ENCODE results near the gene FRS3. TPM values are rescaled to one million over a fixed set of nuclear protein-coding genes. Genes with fewer than 3 reads are reported as not detected.

Gene FRS3
- total and polyA plus RNA-seq, 2 of the 13 experiments (the other 11 are each of a cell fraction or from before 2014, with no cell fraction given): 3.0 to 7.4 TPM

GRCh38 chr6:41785689-41786450 lies 6.2 kb upstream of the FRS3 start:
- 68% methylated on average over 19 of the region's 29 CpGs for WGBS (ENCODE audit: low lambda C conversion rate)
- H3K27ac ChIP-seq (ENCODE audit: extremely low read length, insufficient read depth, low read length): no peak overlapping the region
- H3K9me3 ChIP-seq (ENCODE audit: low read length): no peaks in the 10 kb centered on the region
- BruUV-seq (replicated peaks): no TSS peak
- H3K4me2 ChIP-seq (ENCODE audit: low read depth, low read length): peak overlapping the region; percentile 97
- no peak for DNase-seq (ENCODE audit: low spot score)
- peak; percentile 31 for ATAC-seq
- no peaks in the 10 kb centered on the region; a peak in 2 of 5 replicates for H3K27me3 ChIP-seq (ENCODE audit: control insufficient read depth in 1 of 2, insufficient read depth in 2 of 2, low read length in 2 of 2)
- H3K79me2 ChIP-seq (ENCODE audit: insufficient read depth, low read length): peaks cover 20% of the 10 kb centered on the region
- ChIA-PET POLR2A (interaction anchor here (1.4 to 3.5 kb wide), 12 partner anchors 18 to 263 kb away, joined by 3 to 60 read pairs (median 18); partner anchors contain the start of genes BYSL, MED20, PGC and TAF8), CTCF (ENCODE audit: low intra/inter-chr PET ratio, low total read pairs) (interaction anchor here (1.1 to 3.1 kb wide), 4 partner anchors 10 to 259 kb away, joined by 5 to 29 read pairs (median 11); partner anchors contain the start of gene TFEB)
- in situ Hi-C loops (cut with HindIII; ENCODE audit: extremely low pct_ligation_motif_present, low pct_unique_long_range_greater_than_20kb): loop anchor here (5.0 to 25.0 kb wide), 3 partner anchors 136 to 426 kb away; partner anchors contain the start of genes BYSL, MED20 and MRPS10
- peak overlapping the region; percentile 63 to 99 (median 99); a peak in 5 of 6 replicates for H3K4me3 ChIP-seq (replicated peaks in 1 of 3; ENCODE audit: insufficient read depth in 1 of 3, low read depth in 2 of 3, low read length in 3 of 3)
- no peak overlapping the region for H2AFZ ChIP-seq (ENCODE audit: low read length)
- no peak for FAIRE-seq
- H4K20me1 ChIP-seq (ENCODE audit: insufficient read depth, low read length): no peaks in the 10 kb centered on the region
- peaks cover 37% of the 10 kb centered on the region for H3K4me1 ChIP-seq (ENCODE audit: insufficient read depth, low read length)
- intact Hi-C loops (cut with micrococcal nuclease; ENCODE audit: unreplicated experiment): loop anchor here (2.0 to 5.0 kb wide), 3 partner anchors 135 to 419 kb away; partner anchors contain the start of genes BYSL and MED20
- peak overlapping the region; percentile 33; the same call in 1 of the 2 replicates for H3K9ac ChIP-seq (ENCODE audit: insufficient read depth, low read depth, low read length)
- peaks cover 10 to 20% of the 10 kb centered on the region in 2 experiments for H3K36me3 ChIP-seq (replicated peaks in 1 of 2; ENCODE audit: control insufficient read depth in 1 of 2, insufficient read depth in 2 of 2, low read length in 2 of 2)
- peak; percentile 38 to 64; a peak in 3 of 4 replicates for TF ChIP-seq MAFK (conservative IDR thresholded peaks at IDR 0.05 in 1 of 2, IDR thresholded peaks at IDR 0.05 in 1 of 2; ENCODE audit: low read length in 2 of 2)
- 0 out of 2 replicates have a peak, but pooled peaks have one; percentile 25 for TF ChIP-seq MAFF (IDR thresholded peaks at IDR 0.05; ENCODE audit: low read depth, low read length)
- TF ChIP-seq RBM22 (optimal IDR thresholded peaks at IDR 0.05; ENCODE audit: low read length): peak; percentile 17
- no peak for TF ChIP-seq ZNF503 (CRISPR knock-in tag; IDR thresholded peaks at IDR 0.05)
- TF ChIP-seq ZNF263 (CRISPR knock-in tag; IDR thresholded peaks at IDR 0.05): no peak
- 0 out of 2 replicates have a peak, but pooled peaks have one; percentile 64 for TF ChIP-seq ZNF576 (CRISPR knock-in tag; IDR thresholded peaks at IDR 0.05)
- 0 out of 2 replicates have a peak, but pooled peaks have one; percentile 23 for TF ChIP-seq TRIM24 (CRISPR knock-in tag; IDR thresholded peaks at IDR 0.05)
- peak; percentile 48; the same call in 1 of the 2 replicates for TF ChIP-seq DZIP1 (CRISPR knock-in tag; IDR thresholded peaks at IDR 0.05)
- TF ChIP-seq NFE2L1 (CRISPR knock-in tag; IDR thresholded peaks at IDR 0.05; ENCODE audit: borderline replicate concordance): 0 out of 2 replicates have a peak, but pooled peaks have one; percentile 39
- TF ChIP-seq TCF12 (IDR thresholded peaks at IDR 0.05): no peak
- TF ChIP-seq TCF12 (CRISPR knock-in tag; IDR thresholded peaks at IDR 0.05): peak; percentile 44; the same call in 1 of the 2 replicates
- TF ChIP-seq PTBP1 (IDR thresholded peaks at IDR 0.05; ENCODE audit: low read depth, low read length, poor library complexity, severe bottlenecking): no peak
- 0 out of 2 replicates have a peak, but pooled peaks have one; percentile 11 for TF ChIP-seq ZBTB39 (CRISPR knock-in tag; IDR thresholded peaks at IDR 0.05)
- peak; percentile 10; the same call in 1 of the 2 replicates for TF ChIP-seq ZFP37 (CRISPR knock-in tag; IDR thresholded peaks at IDR 0.05; ENCODE audit: borderline replicate concordance)
- no peak for TF ChIP-seq MIER3 (CRISPR knock-in tag; IDR thresholded peaks at IDR 0.05; ENCODE audit: borderline replicate concordance)
